ENCODE measurements around the gene DAPP1.

DNA sequence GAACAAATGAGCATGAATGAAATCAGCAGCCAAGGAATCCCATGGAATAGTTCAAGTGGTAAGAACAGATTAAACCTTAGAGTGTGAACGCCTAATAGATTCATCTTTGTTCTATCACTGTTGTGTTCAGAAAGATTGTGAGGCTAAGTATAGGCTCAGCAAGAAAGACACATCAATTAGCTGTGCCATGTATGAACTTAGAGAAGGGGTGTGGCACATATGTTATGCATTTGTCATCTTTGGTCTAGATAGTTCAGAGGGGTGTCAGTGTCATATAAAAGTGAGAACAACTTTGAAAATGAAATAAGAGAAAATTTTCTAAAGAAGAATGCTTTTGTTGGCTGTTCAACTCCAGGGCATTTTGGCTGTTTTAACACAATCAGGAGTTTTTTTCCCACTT, 9.4 kb downstream of the DAPP1 start:
- no peak for TF ChIP-seq CREB1 (CRISPR knock-in tag; IDR thresholded peaks at IDR 0.05)
- TF ChIP-seq CTCF (IDR thresholded peaks at IDR 0.05): no peak
- no peak for TF ChIP-seq ATF3 (CRISPR knock-in tag; conservative IDR thresholded peaks at IDR 0.05)
- no peak for TF ChIP-seq JUN (CRISPR knock-in tag; IDR thresholded peaks at IDR 0.05)
- TF ChIP-seq ZNF425 (CRISPR knock-in tag; conservative IDR thresholded peaks at IDR 0.05): no peak
- no peak for TF ChIP-seq NR2C2 (CRISPR knock-in tag; IDR thresholded peaks at IDR 0.05)
- no peak for TF ChIP-seq CREM (CRISPR knock-in tag; IDR thresholded peaks at IDR 0.05)
- no peak for TF ChIP-seq E2F1 (CRISPR knock-in tag; IDR thresholded peaks at IDR 0.05)
- TF ChIP-seq ZNF138 (CRISPR knock-in tag; conservative IDR thresholded peaks at IDR 0.05): no peak
- TF ChIP-seq, protein P1, sequence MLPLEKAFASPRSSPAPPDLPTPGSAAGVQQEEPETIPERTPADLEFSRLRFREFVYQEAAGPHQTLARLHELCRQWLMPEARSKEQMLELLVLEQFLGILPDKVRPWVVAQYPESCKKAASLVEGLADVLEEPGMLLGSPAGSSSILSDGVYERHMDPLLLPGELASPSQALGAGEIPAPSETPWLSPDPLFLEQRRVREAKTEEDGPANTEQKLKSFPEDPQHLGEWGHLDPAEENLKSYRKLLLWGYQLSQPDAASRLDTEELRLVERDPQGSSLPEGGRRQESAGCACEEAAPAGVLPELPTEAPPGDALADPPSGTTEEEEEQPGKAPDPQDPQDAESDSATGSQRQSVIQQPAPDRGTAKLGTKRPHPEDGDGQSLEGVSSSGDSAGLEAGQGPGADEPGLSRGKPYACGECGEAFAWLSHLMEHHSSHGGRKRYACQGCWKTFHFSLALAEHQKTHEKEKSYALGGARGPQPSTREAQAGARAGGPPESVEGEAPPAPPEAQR (CRISPR knock-in tag; IDR thresholded peaks at IDR 0.05): no peak
- no peak for TF ChIP-seq ZNF512 (CRISPR knock-in tag; IDR thresholded peaks at IDR 0.05; ENCODE audit: borderline replicate concordance)
- no peak for TF ChIP-seq CBFB (CRISPR knock-in tag; IDR thresholded peaks at IDR 0.05; ENCODE audit: low read depth)
- no peak for TF ChIP-seq NR1H2 (CRISPR knock-in tag; IDR thresholded peaks at IDR 0.05)
- TF ChIP-seq IRF2 (CRISPR knock-in tag; IDR thresholded peaks at IDR 0.05; ENCODE audit: borderline replicate concordance, low read depth): no peak
